Measurements from ENCODE around the gene PUM2.
A peak's percentile ranks its signal among the peaks of the same experiment; 100 is the strongest.

The PUM2 gene

GRCh38 chr2:20231598-20232026 lies 119.0 kb downstream of the PUM2 start:
- peak; percentile 16 for DNase-seq (ENCODE audit: low spot score)

GRCh38 chr2:20231159-20231558 lies 119.5 kb downstream of the PUM2 start:
- DNase-seq (ENCODE audit: low spot score): peak; percentile 6

- no peak for DNase-seq (ENCODE audit: low spot score)
These were observed 120.6 kb downstream of the PUM2 start for GRCh38 chr2:20230114-20230425.

- peak; percentile 12 for DNase-seq (ENCODE audit: low spot score)
These were observed 121.1 kb downstream of the PUM2 start for GRCh38 chr2:20229322-20230113.

GRCh38 chr2:20227894-20228505 lies 122.6 kb downstream of the PUM2 start:
- DNase-seq (ENCODE audit: low spot score): no peak

- peak; percentile 14 for DNase-seq (ENCODE audit: low spot score)
These were observed 124.5 kb downstream of the PUM2 start for GRCh38 chr2:20226152-20226545.

- DNase-seq (ENCODE audit: low spot score): peak; percentile 85
These were observed 125.1 kb downstream of the PUM2 start for GRCh38 chr2:20225294-20226151.

- peak; percentile 79 for DNase-seq (ENCODE audit: low spot score)
These were observed 125.8 kb downstream of the PUM2 start, which contains the start of gene SDC1 for GRCh38 chr2:20224716-20225293. TSS of gene SDC1 (minus strand) at chr2:20225130. CDS start at chr2:20224867, 263 bp downstream.

- peak; percentile 69 for DNase-seq (ENCODE audit: low spot score)
These were observed 126.4 kb downstream of the PUM2 start for GRCh38 chr2:20224164-20224715.

GRCh38 chr2:20223407-20224163 lies 127.1 kb downstream of the PUM2 start:
- peak; percentile 70 for DNase-seq (ENCODE audit: low spot score)

GRCh38 chr2:20222769-20223406 lies 127.8 kb downstream of the PUM2 start:
- no peak for DNase-seq (ENCODE audit: low spot score)

GRCh38 chr2:20222014-20222768 lies 128.5 kb downstream of the PUM2 start:
- no peak for DNase-seq (ENCODE audit: low spot score)

GRCh38 chr2:20221555-20221973 lies 129.1 kb downstream of the PUM2 start:
- no peak for DNase-seq (ENCODE audit: low spot score)

- DNase-seq (ENCODE audit: low spot score): no peak
These were observed 129.7 kb downstream of the PUM2 start for GRCh38 chr2:20220806-20221554.

GRCh38 chr2:20219763-20220380 lies 130.8 kb downstream of the PUM2 start:
- DNase-seq (ENCODE audit: low spot score): no peak

GRCh38 chr2:20218331-20219320 lies 132.0 kb downstream of the PUM2 start:
- no peak for DNase-seq (ENCODE audit: low spot score)

All from D341Med (cell line).